Activated CD8-positive, alpha-beta T cell treated with anti-CD3 and anti-CD28 coated beads for 36 hours (primary cell): Measurements from ENCODE around the gene DTYMK. TPM values are rescaled to one million over a fixed set of nuclear protein-coding genes. Genes with fewer than 3 reads are reported as not detected.

Experiments used
- ATAC-seq: fragments of 200-7000 bp; cut with Tn5 transposase; one replicate; pipeline ENCODE4 v1.10.0; 2021; ENCODE audit warnings: mild to moderate bottlenecking, moderate library complexity
- CTCF ChIA-PET: fragments of 350-600 bp; sonication (Branson Sonifier 250); formaldehyde crosslinking; loops from one replicate; lab custom pipeline; 2021; ENCODE audit warnings: antibody characterized with exemption; lab: Charles Lee
- POLR2A ChIA-PET: fragments of 350-600 bp; sonication (Branson Sonifier 250); formaldehyde crosslinking; loops from one replicate; lab custom pipeline; 2021; ENCODE audit warnings: antibody characterized with exemption; lab: Charles Lee
- DNase-seq: peaks from one replicate; pipeline ENCODE4 v3.0.0-alpha.2; 2020
- H3K27ac Mint-ChIP-seq: one replicate; pipeline ENCODE4 v1.8.0; 2021; ENCODE audit warnings: mild to moderate bottlenecking, mixed read lengths
- H3K27me3 Mint-ChIP-seq: one replicate; pipeline ENCODE4 v1.8.0; 2021; ENCODE audit warnings: mixed read lengths
- H3K36me3 Mint-ChIP-seq: one replicate; pipeline ENCODE4 v1.8.0; 2021; ENCODE audit warnings: low read depth, mixed read lengths
- H3K4me1 Mint-ChIP-seq: one replicate; pipeline ENCODE4 v1.8.0; 2021; ENCODE audit warnings: low read depth, mixed read lengths
- H3K4me3 Mint-ChIP-seq: one replicate; pipeline ENCODE4 v1.8.0; 2021; ENCODE audit warnings: mild to moderate bottlenecking, moderate library complexity, mixed read lengths
- H3K9me3 Mint-ChIP-seq: one replicate; pipeline ENCODE4 v1.8.0; 2021; ENCODE audit warnings: mixed read lengths
- CTCF ChIP-seq: fragments of 200-600 bp; IDR thresholded peaks from one replicate; pipeline ENCODE4 v1.8.0; 2022; ENCODE audit warnings: antibody characterized with exemption, mild to moderate bottlenecking
- intact Hi-C: fragments of 100-400 bp; cut with micrococcal nuclease; formaldehyde crosslinking; loops from one replicate; pipeline ENCODE4 v1.10.0; 2022
- total RNA-seq, 2 experiments: library from RNA; stranded (reverse); gene quantifications; one replicate each; pipeline ENCODE4 v1.2.3, GENCODE V29; 2021

The DTYMK gene
- total RNA-seq, 2 experiments from 2014 or later: 87.1 to 91.9 TPM

DNA sequence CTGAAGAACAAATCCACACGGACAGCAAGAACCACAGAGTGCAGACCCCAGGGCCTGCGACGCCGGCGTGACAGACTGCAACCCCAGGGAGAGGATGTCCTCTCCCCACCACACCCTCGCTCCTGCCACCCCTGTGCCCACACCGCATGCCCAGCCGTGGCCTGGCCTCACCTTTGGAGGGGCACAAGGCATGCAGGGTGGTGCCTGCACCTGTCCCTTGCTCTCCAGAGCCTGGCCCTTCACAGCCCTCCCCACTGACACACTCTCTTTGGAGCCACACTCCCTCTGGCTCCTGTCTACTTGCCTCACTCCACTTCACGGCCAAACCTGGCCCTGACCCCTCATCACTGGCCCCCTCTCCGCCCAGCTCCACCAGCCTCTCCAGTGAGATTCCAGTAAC, 58.9 kb downstream of the DTYMK start:
- TF ChIP-seq CTCF: no peak
- H3K4me3 Mint-ChIP-seq: no peak overlapping the region
- ATAC-seq (no peak), DNase-seq (no peak)
- H3K4me1 Mint-ChIP-seq: peaks cover 21% of the 10 kb centered on the region
- ChIA-PET CTCF (no interaction called here), POLR2A (no interaction called here)
- intact Hi-C loops: no loop called here
- H3K27ac Mint-ChIP-seq: no peak overlapping the region
- no peaks in the 10 kb centered on the region for H3K27me3 Mint-ChIP-seq
- H3K36me3 Mint-ChIP-seq: peaks cover 31% of the 10 kb centered on the region
- no peaks in the 10 kb centered on the region for H3K9me3 Mint-ChIP-seq

Other genes with a start within 250 kb of the DTYMK start
- 100 to 1,000 TPM; 103 to 104 TPM for gene STK25, start 178.2 kb downstream of the DTYMK start, total RNA-seq
- gene BOK, start 128.1 kb downstream of the DTYMK start, total RNA-seq: under 1 TPM; 0.16 to 0.22 TPM
- gene THAP4, start 49.7 kb downstream of the DTYMK start, total RNA-seq: 10 to 100 TPM; 45.1 to 48.9 TPM
- gene ATG4B, start 49.1 kb downstream of the DTYMK start, total RNA-seq: 10 to 100 TPM; 90.7 to 94.6 TPM
- 10 to 100 TPM; 37.7 to 41.3 TPM for gene ING5, start 15.2 kb upstream of the DTYMK start, total RNA-seq
- gene D2HGDH, start 47.8 kb upstream of the DTYMK start, total RNA-seq: 10 to 100 TPM; 39.4 to 42.6 TPM
- gene GAL3ST2, start 90.0 kb upstream of the DTYMK start, total RNA-seq: under 1 TPM; 0.89 to 0.95 TPM
- gene NEU4, start 122.4 kb upstream of the DTYMK start, total RNA-seq: under 1 TPM; 0.38 to 0.54 TPM
- gene PDCD1, start 172.1 kb upstream of the DTYMK start, total RNA-seq: 10 to 100 TPM; 19.4 to 20.3 TPM
- under 1 TPM; 0.22 to 0.29 TPM for gene RTP5, start 182.9 kb upstream of the DTYMK start, total RNA-seq